Measurements from ENCODE around the gene SKOR2.
"Not testable (repeated sequence)": the region's sequence is repeated elsewhere in the genome, so short reads cannot be mapped to it uniquely, and the experiment has no call there.

The SKOR2 gene

GRCh38 chr18:47191961-47192360 is 59.5 kb downstream of the SKOR2 start:
- DNase-seq, result no peak

- no peak for DNase-seq
Observed at GRCh38 chr18:47187721-47188120, 63.7 kb downstream of the SKOR2 start.

DNA sequence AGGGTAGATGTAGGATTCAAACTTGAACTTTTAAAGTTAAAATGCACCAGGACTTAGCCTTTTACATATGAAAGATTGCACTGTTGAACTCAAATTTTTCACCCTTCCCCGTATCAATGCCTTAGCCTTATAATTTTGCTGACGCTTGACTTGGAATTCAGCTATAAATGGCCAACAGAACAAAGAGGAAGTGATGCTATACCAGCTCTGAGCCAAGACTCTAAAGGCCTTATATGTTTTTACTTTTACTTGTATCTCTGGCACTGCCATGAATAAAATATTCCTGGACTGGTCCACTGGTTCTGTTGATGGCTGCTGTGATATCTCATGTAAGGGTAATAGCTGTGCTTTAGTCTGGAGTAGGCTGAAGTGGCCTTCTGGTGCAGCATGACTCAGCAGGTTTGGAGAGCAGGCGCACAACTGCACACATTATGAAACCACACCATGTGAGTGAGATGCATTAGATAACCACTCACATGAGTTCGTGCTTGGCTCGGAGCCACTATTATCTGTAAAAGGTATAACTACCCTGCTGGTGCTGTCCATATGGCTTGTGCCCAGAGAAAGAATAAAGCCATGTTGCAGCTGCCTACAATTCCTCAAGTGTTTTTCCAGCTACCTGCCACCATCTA is 66.9 kb downstream of the SKOR2 start:
- no peak for DNase-seq

DNA sequence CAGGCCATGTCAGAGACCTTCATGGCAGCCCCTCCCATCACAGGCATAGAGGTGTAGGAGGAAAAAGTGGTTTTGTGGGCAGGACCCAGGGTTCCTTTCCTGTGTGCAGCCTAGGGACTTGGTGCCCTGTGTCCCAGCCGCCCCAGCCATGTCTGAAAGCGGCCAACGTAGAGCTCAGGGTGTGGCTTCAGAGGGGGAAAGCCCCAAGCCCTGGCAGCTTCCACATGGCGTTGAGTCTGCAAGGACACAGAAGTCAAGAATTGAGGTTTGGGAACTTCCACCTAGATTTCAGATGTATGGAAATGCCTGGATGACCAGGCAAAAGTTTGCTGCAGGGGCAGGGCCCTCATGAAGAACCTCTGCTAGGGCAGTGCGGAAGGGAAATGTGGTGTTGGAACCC is 69.3 kb downstream of the SKOR2 start:
- not testable (repeated sequence) for DNase-seq

GRCh38 chr18:47180765-47181164 is 70.7 kb downstream of the SKOR2 start:
- no peak for DNase-seq

DNA sequence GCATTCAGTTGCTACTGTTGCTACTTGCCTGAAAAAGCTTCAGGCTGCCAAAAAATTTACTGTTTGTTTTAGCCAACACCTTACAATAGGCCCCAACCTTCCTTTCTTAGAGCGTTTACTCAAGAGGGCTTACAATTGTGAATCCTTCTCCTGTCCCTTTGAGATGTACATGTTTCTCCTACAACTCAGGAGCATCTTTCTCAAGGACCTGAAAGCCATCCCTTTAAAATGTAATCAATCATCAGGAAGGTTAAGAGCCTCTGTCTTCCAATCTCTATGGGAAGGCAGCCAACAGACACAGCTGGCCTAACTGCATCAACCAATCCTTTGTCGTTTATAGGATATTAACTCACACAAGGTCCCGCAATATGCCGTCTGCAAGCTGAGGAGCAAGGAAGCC is 71.9 kb downstream of the SKOR2 start:
- DNase-seq, result no peak

- DNase-seq, result peak; percentile 89
Observed at GRCh38 chr18:47175898-47176575, 75.4 kb downstream of the SKOR2 start, which contains the start of gene IER3IP1. Gene IER3IP1 (minus strand): TSS chr18:47176364. CDS start chr18:47176277, 87 bp downstream.

- no peak for DNase-seq
Observed at GRCh38 chr18:47175283-47175897, 76.1 kb downstream of the SKOR2 start.

DNA sequence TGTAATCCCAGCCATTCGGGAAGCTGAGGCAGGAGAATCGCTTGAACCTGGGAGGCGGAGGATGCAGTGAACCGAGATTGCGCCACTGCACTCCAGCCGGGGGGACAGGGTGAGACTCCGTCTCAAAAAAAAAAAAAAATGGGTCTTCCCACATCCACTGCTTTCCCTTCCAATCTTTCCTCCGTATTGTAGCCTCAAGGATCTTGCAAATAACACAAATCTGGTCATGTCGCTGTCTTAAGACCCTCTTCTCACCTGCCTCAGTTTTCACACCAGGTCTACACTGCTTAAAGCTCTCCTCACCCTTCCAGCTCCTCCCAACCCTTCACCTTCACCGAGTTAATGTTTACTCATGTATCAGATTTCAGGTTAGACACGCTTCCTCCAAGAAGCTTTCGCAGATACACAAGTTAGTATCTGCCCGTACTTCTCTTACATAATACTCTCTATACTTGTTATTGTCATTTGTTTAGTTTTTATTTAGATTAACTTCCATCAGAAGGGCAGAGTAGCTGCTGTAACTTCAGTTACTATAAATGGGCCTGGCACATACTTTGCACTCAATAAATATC is 76.8 kb downstream of the SKOR2 start:
- no peak for DNase-seq

GRCh38 chr18:47172476-47172875 is 79.0 kb downstream of the SKOR2 start:
- no peak for DNase-seq

DNA sequence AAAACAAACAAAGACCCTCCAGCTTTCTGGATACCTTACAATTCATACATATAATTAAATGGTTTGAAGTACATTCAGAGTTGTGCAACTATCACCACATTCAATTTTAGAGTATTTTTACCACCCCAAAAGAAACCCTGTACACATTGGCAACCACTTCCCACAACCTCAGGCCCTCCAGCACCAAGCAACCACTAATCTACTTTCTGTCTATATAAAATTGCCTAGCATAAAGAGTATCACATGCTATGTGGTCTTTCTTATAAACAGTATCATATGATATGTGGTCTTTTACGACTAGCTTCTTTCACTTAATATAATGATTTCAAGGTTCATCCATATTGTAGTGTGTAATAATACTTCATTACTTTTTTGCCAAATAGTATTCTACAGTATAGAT is 82.5 kb downstream of the SKOR2 start:
- DNase-seq, result no peak

- no peak for DNase-seq
Observed at GRCh38 chr18:47168509-47168908, 83.0 kb downstream of the SKOR2 start.

DNA sequence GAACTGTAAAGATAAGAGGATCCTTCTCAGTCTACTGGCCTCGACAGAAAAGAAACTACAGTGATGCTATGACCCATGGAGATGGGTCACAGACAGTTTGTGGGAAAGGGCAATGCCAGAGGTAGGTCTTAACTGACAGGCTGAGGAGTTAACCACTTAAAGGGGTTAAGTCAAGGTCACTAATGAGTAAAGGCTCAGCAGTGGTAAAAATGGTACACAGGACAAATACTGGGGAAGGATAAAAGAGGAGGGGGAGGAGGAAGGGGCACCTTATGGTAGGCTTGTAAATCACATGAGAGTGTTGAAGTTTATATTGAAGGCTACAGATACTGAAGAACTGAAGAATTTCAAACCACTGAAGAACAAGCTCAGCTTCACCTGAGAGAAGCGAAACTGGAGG is 85.2 kb downstream of the SKOR2 start:
- no peak for DNase-seq

DNA sequence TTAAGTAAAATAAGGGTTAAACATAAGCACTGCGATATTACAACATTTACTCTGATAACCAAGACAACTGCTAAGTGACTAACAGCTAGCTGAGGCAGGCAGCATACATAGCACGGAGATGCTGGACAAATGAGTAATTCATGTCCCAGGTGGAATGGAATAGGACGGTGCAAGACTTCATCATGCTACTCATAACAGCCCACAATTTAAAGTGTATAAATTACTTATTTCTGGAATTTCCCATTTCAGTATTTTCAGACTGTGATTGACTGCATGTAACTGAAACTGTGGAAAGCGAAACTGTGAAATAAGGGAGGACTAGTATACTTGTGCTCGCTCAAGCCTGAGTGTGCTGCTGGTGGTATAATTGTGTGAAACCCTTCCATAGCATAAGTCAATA is 88.2 kb downstream of the SKOR2 start:
- no peak for DNase-seq

GRCh38 chr18:47160256-47160655 is 91.2 kb downstream of the SKOR2 start:
- DNase-seq, result no peak

GRCh38 chr18:47158404-47158803 is 93.1 kb downstream of the SKOR2 start:
- not testable (repeated sequence) for DNase-seq
